Large intestine (tissue), 3 donors: ENCODE measurements around the gene TTLL8. TPM values are rescaled to one million over a fixed set of nuclear protein-coding genes. Genes with fewer than 3 reads are reported as not detected.

Experiments used
- DNase-seq, 2 donors: peaks; one replicate each; pipeline versions ENCODE4 v3.0.0 to v3.0.0-alpha.2; 2013
- H3K27ac ChIP-seq: one replicate; pipeline ENCODE4 v1.5.1; 2013; ENCODE audit warnings: low read length
- H3K27me3 ChIP-seq: 2 replicates; pipeline ENCODE4 v1.6.1; 2013; ENCODE audit warnings: low read length; ENCODE audit not compliant: control insufficient read depth, insufficient read depth
- H3K36me3 ChIP-seq: 2 replicates; pipeline ENCODE4 v1.6.1; 2013; ENCODE audit warnings: low read length; ENCODE audit not compliant: control insufficient read depth, insufficient read depth
- H3K4me1 ChIP-seq: one replicate; pipeline ENCODE4 v1.6.1; 2013; ENCODE audit warnings: low read length; ENCODE audit not compliant: control insufficient read depth, insufficient read depth
- H3K4me3 ChIP-seq: one replicate; pipeline ENCODE4 v1.5.1; 2013; ENCODE audit warnings: low read length
- H3K9me3 ChIP-seq: one replicate; pipeline ENCODE4 v1.6.1; 2013; ENCODE audit warnings: mild to moderate bottlenecking, low read depth, low read length, moderate library complexity; ENCODE audit not compliant: control insufficient read depth
- WGBS: methylation state at CpG from one replicate; pipeline ENCODE4 v1.1.5; 2013; ENCODE audit warnings: low lambda C conversion rate; ENCODE audit not compliant: insufficient coverage; 5-methylcytosine and 5-hydroxymethylcytosine counted together
- polyA plus RNA-seq: library from polyadenylated mRNA; unstranded; fragments of 120-200 nt; gene quantifications from one replicate; pipeline ENCODE4 v1.2.1, GENCODE V29; 2013

Gene TTLL8
- polyA plus RNA-seq, 1 donor: not detected

DNA sequence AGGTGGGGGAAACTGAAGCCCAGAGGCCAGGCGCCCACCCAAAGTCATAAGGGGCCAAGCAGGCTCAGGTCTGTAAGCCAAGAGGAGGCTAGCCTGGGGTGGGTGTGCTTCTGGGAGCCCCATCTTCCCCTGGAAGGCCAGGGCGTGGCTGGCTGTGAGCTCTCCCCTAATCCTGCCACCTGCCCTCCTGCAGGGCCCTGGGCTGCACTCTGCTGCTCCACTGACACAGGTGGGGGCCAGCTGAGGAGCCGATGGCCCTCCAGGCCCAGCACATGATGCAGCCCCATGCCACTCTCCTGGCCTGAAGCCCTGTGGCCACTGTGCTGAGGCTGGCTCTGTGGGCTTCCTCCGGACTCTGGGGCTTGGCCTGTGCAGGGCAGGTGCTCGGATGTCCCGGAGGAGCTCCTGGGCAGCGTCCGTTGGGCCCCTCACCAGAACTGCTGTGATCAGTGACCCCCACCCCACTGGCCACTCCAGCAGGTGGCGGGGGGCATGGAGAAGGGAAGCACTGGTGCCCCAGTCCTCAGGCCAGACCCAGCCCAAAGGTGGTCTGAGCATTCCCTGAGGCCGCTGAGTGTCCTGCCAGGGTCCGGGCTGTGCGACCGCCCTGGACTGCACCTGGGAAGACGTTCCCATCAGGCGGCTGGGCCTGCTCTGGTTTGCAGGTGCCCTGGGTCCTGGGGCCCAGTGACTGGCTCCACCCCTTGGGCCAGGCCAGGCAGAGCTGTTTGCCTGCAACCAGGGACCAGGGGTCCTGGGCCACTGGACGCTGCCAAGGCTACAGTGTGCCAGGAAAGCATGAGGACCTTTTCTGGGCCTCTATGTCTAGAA is 89.1 kb downstream of the TTLL8 start:
- Histone ChIP-seq H3K27me3 (peaks cover 15% of the 10 kb centered on the region), H3K9me3 (peaks cover 8% of the 10 kb centered on the region), H3K36me3 (peaks cover 16% of the 10 kb centered on the region), H3K4me1 (peaks cover 35% of the 10 kb centered on the region), H3K27ac (no peak overlapping the region), H3K4me3 (no peak overlapping the region)
- WGBS: no CpG with 5 or more reads among the region's 16 CpGs
- no peak for DNase-seq

Other genes starting within 250 kb of the TTLL8 start
- gene BRD1, start 230.4 kb downstream of the TTLL8 start, polyA plus RNA-seq: 36.8 TPM
- gene ZBED4, start 204.5 kb downstream of the TTLL8 start, polyA plus RNA-seq: 13.3 TPM
- gene ALG12, start 139.9 kb downstream of the TTLL8 start, polyA plus RNA-seq: 27.8 TPM
- 28.9 TPM for gene CRELD2, start 139.7 kb downstream of the TTLL8 start, polyA plus RNA-seq
- 41.5 TPM for gene PIM3, start 97.5 kb downstream of the TTLL8 start, polyA plus RNA-seq
- gene IL17REL, start 45.5 kb downstream of the TTLL8 start, polyA plus RNA-seq: 0.31 TPM
- gene MLC1, start 27.1 kb upstream of the TTLL8 start, polyA plus RNA-seq: 0.57 TPM
- 2.3 TPM for gene MOV10L1, start 31.7 kb upstream of the TTLL8 start, polyA plus RNA-seq
- gene PANX2, start 112.4 kb upstream of the TTLL8 start, polyA plus RNA-seq: 0.55 TPM
- 41.3 TPM for gene TRABD, start 127.6 kb upstream of the TTLL8 start, polyA plus RNA-seq
- gene SELENOO, start 142.7 kb upstream of the TTLL8 start, polyA plus RNA-seq: 44.4 TPM
- 38.5 TPM for gene TUBGCP6, start 186.7 kb upstream of the TTLL8 start, polyA plus RNA-seq
- gene HDAC10, start 193.0 kb upstream of the TTLL8 start, polyA plus RNA-seq: 55.5 TPM
- gene MAPK12, start 203.4 kb upstream of the TTLL8 start, polyA plus RNA-seq: 7.6 TPM
- 5.1 TPM for gene MAPK11, start 212.1 kb upstream of the TTLL8 start, polyA plus RNA-seq
- 65.0 TPM for gene PLXNB2, start 249.3 kb upstream of the TTLL8 start, polyA plus RNA-seq